Spinal cord (tissue), 10 donors: ENCODE measurements around the gene C16orf74. TPM values are rescaled to one million over a fixed set of nuclear protein-coding genes. Genes with fewer than 3 reads are reported as not detected.

ENCODE experiments used
- DNase-seq, 6 donors: peaks; one replicate each; pipeline versions ENCODE4 v3.0.0 to v3.0.0-alpha.2; 2013 to 2015; ENCODE audit warnings: low spot score in 6 of 6, low read depth in 4 of 6
- H3K27ac ChIP-seq: one replicate; pipeline ENCODE4 v1.5.1; 2013; ENCODE audit warnings: low read depth, low read length, control low read depth
- H3K27me3 ChIP-seq: one replicate; pipeline ENCODE4 v1.6.1; 2013; ENCODE audit warnings: low read length; ENCODE audit not compliant: control insufficient read depth, insufficient read depth
- H3K36me3 ChIP-seq: one replicate; pipeline ENCODE4 v1.6.1; 2013; ENCODE audit warnings: low read length; ENCODE audit not compliant: control insufficient read depth, insufficient read depth
- H3K4me1 ChIP-seq: one replicate; pipeline ENCODE4 v1.6.1; 2013; ENCODE audit warnings: low read length; ENCODE audit not compliant: control insufficient read depth, insufficient read depth
- H3K4me3 ChIP-seq: one replicate; pipeline ENCODE4 v1.5.1; 2013; ENCODE audit warnings: low read depth, low read length, control low read depth
- H3K9me3 ChIP-seq: one replicate; pipeline ENCODE4 v1.6.1; 2013; ENCODE audit warnings: low read length; ENCODE audit not compliant: control insufficient read depth, insufficient read depth
- WGBS: methylation state at CpG from one replicate; pipeline ENCODE4 v1.1.5; 2013; ENCODE audit warnings: missing lambda C conversion rate; ENCODE audit not compliant: insufficient coverage; 5-methylcytosine and 5-hydroxymethylcytosine counted together
- polyA plus RNA-seq, 2 donors: library from polyadenylated mRNA; unstranded; fragments of 120-200 nt; gene quantifications; one replicate each; pipeline ENCODE4 v1.2.1, GENCODE V29; 2013; ENCODE audit not compliant: insufficient read length in 2 of 2
- total RNA-seq, 2 donors: library from RNA; depleted of rRNA in 1 of 2; stranded (reverse); fragments of 120-200 nt in 1 of 2; fragments of >200 nt in 1 of 2; gene quantifications; one replicate each; pipeline versions ENCODE4 v1.2.3 to v1.2.4, GENCODE V29; 2013 to 2014
- donor health status: healthy.

C16orf74 gene
- total and polyA plus RNA-seq, 4 donors = 1.8 to 4.8 (median 2.9) TPM

DNA sequence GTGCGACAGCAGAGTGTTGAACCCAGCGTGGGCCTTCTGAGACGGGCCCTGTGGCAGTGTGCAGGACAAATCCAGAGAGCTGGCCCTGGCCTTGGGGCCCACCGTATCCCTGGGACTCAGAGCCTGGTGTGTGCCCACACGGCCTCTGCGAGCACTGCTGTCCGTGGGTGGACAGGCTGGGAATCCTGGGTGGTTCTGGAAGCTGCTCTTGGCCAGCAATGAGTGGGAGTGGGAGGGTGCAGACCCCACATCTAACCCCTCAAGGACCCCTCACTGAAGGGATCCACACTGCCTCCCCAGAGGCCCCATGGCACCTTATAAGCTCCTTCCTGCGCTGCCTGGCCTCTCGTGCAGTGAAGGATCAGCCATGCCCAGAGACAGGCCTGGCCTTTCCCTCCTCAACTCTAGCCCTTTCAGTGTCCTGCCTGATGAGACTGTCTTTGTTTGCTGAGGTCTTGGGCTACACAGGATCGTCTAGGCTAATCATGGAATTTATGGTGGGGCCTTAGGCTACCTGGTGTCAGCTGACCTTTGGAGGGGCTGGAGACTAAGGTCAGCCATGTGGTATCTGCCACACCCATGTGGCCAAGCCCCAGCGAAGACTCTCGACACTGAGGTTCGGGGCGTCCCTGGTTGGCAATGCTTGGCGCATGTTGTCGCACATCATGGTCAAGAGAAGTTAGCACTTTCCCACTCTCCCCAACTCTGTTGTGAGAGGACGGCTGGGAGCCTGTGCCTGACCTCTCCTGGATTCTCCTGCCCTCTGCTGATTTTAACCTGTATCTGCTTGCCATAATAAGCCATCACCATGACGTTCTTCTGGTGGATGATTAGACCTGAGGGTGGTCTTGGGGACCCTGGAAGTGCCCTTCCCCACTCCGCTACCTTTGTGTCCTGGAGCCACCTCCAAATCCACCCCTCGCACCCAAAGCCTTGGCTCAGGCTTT, 45.7 kb downstream of the C16orf74 start:
- 86% methylated on average over 18 of the region's 20 CpGs for WGBS
- H3K4me3 ChIP-seq = no peak overlapping the region
- no peak overlapping the region for H3K27ac ChIP-seq
- H3K4me1 ChIP-seq = peaks cover 9% of the 10 kb centered on the region
- peaks cover 6% of the 10 kb centered on the region for H3K27me3 ChIP-seq
- no peaks in the 10 kb centered on the region for H3K9me3 ChIP-seq
- DNase-seq = no peak
- no peaks in the 10 kb centered on the region for H3K36me3 ChIP-seq

DNA sequence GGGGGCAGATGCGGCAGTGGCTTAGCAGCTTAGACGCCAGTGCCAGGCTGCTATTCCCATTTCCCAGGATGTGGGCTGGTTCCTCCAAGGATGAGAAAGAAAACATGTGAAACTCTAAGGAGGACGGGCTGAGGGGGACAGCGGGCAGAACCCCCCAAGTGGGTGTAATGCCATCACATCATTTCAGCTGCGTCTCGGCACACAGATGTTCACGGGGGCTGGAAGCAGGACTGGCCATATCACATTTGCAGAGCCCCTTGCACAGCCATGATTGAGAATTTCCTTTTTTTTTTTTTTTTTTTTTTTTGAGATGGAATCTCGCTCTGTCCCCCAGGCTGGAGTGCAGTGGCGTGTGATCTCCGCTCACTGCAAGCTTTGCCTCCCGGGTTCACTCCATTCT, 46.9 kb downstream of the C16orf74 start:
- Histone ChIP-seq H3K4me1 (peaks cover 4% of the 10 kb centered on the region), H3K9me3 (no peaks in the 10 kb centered on the region), H3K27ac (no peak overlapping the region), H3K4me3 (no peak overlapping the region), H3K27me3 (no peaks in the 10 kb centered on the region), H3K36me3 (no peaks in the 10 kb centered on the region)
- WGBS = 77% methylated on average over 5 of the region's 11 CpGs
- no peak for DNase-seq

DNA sequence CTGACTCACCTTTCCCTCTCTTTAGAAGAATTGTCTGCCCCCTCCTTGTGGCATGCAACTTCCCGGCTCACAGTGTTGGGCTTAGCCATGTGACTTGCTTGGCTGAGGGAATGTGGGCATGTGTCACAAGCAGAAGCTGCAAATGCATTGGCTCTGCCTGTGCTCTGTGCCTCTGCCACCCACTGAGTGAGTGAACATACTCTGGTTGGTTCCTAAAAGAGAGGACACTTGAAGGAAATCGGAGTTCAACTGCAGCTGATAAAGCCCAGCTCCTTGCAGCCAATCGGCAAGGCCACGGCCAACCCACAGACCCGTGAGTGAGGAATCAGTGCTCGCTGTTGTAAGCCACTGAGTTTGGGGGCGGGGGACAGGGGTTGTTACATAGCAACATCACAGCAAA, 51.3 kb downstream of the C16orf74 start:
- Histone ChIP-seq H3K27ac (no peak overlapping the region), H3K4me1 (peaks cover 33% of the 10 kb centered on the region), H3K9me3 (no peaks in the 10 kb centered on the region), H3K27me3 (peaks cover 4% of the 10 kb centered on the region), H3K4me3 (no peak overlapping the region), H3K36me3 (no peaks in the 10 kb centered on the region)
- DNase-seq = peak in 2 of 6 donors; percentile 33 to 85
- WGBS = 62% methylated on average over 5 of the region's 7 CpGs

DNA sequence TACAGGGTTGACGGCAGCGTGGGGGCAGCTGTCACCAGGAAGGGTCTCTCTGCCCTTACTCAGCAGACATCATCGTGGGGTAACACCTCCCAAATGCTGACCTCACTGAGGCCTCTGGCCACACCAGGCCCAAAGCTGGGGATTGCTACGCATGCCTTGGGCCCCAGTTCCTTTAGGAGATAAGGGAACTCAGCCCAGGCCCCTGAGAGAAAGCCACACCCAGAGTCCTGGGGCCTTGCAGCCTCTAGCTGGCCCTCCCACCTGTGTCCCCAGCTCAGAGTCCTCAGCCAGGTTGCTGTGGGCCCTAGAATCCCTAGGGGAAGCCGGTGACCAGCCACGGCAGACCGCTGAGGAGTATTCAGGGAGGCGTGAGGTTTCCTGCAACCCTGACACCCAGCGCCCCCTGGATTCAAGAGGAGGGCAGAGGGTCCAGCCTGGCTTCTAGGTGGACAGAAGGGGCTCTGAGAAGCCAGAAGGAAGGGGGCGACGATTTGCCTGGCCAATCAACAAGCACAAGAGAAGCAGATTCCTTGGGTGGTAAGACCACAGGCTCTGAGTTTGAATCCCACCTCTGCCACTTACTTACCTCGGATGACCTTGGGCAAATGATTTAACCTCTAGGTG, 51.8 kb downstream of the C16orf74 start:
- H3K27me3 ChIP-seq = peaks cover 4% of the 10 kb centered on the region
- H3K36me3 ChIP-seq = no peaks in the 10 kb centered on the region
- H3K4me3 ChIP-seq = no peak overlapping the region
- H3K9me3 ChIP-seq = no peaks in the 10 kb centered on the region
- 69% methylated on average over 5 of the region's 12 CpGs for WGBS
- peaks cover 33% of the 10 kb centered on the region for H3K4me1 ChIP-seq
- H3K27ac ChIP-seq = no peak overlapping the region
- no peak for DNase-seq

DNA sequence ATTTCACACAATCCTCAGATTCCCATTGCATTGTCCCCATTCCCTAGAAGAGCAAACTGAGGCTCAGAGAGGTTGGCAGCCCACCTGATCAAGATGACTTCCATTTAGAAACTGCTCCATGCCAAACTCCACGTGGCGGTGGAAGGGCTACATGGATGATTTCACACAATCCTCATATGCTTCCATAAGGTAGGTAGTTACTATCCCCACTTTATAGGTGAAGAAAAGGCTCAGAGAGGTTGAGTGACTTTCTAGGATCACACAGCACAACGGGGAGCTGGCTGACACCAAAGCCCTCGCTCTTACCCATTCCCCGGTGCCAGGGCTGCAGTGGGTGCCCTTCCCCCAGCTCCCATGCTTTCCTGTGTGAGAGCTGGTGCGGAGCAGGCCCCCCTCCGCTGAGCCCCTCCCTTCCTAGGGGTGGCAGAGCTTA, 52.4 kb downstream of the C16orf74 start:
- no peak for DNase-seq
- H3K27ac ChIP-seq = no peak overlapping the region
- H3K27me3 ChIP-seq = peaks cover 4% of the 10 kb centered on the region
- peaks cover 33% of the 10 kb centered on the region for H3K4me1 ChIP-seq
- no peaks in the 10 kb centered on the region for H3K36me3 ChIP-seq
- no peak overlapping the region for H3K4me3 ChIP-seq
- 60% methylated on average over 1 of the region's 7 CpGs for WGBS
- H3K9me3 ChIP-seq = no peaks in the 10 kb centered on the region

DNA sequence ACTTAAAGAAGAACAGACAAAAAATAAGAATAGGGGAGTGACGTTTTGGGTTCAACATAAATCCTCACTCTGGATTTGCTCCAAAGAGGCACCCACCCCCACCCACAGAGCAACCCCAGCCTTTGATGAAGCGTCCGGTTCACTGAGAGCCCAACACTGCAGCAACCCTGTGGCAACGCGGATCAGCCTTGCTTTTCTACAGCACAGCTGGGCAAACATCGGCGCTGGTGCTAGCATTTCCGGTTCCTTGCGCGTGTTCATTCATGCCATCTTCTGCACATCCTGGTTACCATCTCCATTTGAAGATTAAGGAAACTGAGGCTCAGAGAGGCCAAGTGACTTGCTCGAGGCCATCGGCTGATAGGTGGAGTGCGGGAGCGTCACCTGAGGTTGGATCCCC, 53.5 kb downstream of the C16orf74 start:
- WGBS = 65% methylated on average over 14 of the region's 14 CpGs
- Histone ChIP-seq H3K36me3 (no peaks in the 10 kb centered on the region), H3K9me3 (no peaks in the 10 kb centered on the region), H3K4me1 (peaks cover 33% of the 10 kb centered on the region), H3K27me3 (peaks cover 4% of the 10 kb centered on the region), H3K27ac (no peak overlapping the region), H3K4me3 (no peak overlapping the region)
- no peak for DNase-seq

DNA sequence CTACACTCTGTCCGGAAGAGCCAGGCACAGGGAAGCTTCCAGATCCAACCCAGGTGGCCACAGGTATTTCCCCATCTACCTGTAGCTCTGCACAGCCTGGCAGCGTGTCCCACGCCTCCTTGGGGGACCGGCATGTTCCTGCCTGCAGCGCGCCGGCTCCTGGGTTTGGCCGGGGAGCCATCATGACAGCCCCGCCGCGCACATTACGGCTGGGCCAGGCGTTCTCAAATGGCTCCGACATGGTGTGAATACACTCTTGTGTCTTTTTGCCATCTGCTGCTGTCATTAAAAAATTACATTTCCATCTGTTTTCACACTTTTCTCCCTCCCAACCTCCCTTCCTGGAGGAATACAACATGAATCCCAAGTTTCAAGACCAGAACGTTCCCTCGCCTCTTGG, 54.1 kb downstream of the C16orf74 start:
- Histone ChIP-seq H3K4me3 (no peak overlapping the region), H3K4me1 (peaks cover 33% of the 10 kb centered on the region), H3K27ac (no peak overlapping the region), H3K9me3 (no peaks in the 10 kb centered on the region), H3K36me3 (no peaks in the 10 kb centered on the region), H3K27me3 (peaks cover 4% of the 10 kb centered on the region)
- DNase-seq = peak in 3 of 6 donors; percentile 29 to 92 (median 91)
- 60% methylated on average over 14 of the region's 16 CpGs for WGBS

DNA sequence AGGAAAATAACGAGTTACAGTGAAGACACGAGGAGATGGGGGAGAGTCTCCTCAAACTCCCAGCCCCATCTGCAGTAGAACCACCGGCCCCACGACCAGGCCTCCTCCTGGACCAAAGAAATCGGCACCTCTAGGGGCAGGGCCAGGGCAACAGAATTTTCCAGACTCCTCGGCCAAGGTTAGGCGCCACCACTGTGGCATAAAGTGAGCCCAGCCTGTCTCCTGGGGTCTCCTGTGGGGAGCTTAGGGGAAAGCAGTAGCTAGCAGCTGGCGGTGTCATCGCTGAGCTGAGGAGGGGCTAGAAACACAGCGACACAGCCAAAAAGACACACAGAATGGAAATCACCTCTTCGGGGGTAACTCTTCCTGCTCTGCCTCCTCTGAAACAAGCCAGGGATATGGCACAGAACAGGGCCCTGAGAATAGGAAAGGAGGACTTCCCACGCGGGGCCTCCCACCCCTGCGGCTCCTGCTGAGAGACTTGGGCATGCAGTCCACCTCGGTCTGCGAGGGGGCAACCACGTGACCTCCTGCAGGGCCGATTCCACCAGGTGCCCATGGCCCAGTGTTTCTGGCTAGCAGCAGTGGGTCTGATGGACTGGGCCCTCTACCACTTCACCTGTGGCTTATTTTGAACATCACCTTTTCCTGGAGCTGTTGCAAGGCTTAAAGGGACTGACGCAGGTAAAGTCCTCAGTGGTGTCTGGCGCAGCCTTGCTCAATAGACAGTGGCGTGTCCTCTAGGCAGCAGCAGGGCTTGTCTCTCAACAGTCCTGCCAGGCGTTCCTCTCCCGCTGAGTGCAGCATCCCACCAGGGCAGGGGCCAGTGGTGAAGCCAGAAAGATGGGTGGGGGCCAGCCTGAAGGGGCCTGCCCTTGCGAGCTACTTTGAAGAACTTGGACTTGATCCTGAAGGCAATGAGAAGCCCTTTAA, 55.4 kb downstream of the C16orf74 start:
- Histone ChIP-seq H3K4me1 (peaks cover 33% of the 10 kb centered on the region), H3K9me3 (no peaks in the 10 kb centered on the region), H3K4me3 (no peak overlapping the region), H3K27ac (no peak overlapping the region), H3K36me3 (no peaks in the 10 kb centered on the region), H3K27me3 (peaks cover 4% of the 10 kb centered on the region)
- DNase-seq = no peak
- WGBS = 75% methylated on average over 21 of the region's 24 CpGs

DNA sequence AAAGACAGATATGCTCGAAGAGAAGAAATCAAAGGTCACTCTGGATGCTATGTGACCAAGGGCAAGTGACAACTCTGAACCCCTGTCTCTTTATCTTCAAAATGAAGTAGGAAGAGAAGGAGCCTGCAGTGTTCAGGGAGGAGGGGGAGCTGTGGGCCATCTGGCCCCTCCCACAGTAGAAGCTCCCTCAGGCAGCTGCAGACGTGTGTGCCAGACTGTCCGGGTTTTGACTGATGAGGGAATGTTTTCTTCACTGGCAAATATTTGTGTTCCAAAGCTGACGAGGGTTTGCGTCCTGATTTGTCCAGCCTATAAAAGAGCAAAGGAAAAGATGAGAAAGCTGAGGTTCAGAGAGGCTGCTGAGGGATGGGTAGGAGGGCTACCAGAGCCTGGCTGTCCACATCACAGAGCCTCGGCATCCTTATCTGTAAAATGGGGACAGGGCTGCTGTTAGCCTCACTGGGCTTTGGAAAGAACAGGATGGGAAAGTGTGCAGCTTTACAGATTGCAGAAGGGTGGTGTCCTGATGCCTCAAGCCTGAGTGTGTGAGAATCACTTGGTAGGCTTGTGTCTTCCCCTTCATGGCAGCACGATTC, 60.3 kb downstream of the C16orf74 start:
- no peak overlapping the region for H3K4me3 ChIP-seq
- DNase-seq = peak in 1 of 6 donors; percentile 24

More for the DNA sequence above, 60.3 kb downstream of the C16orf74 start:
- Histone ChIP-seq H3K27me3 (peaks cover 3% of the 10 kb centered on the region), H3K9me3 (no peaks in the 10 kb centered on the region), H3K36me3 (no peaks in the 10 kb centered on the region), H3K27ac (no peak overlapping the region), H3K4me1 (peaks cover 27% of the 10 kb centered on the region)
- WGBS = 60% methylated on average over 6 of the region's 7 CpGs
